ENCODE data around the gene INAVA.

Gene INAVA

GRCh38 chr1:200887036-200887435 is 7.7 kb upstream of the INAVA start:
- H3K4me2 ChIP-seq (ENCODE audit: low read depth, low read length), result no peak overlapping the region; the same call in 1 of the 2 replicates
- no peak overlapping the region for H3K27ac ChIP-seq (ENCODE audit: low read length)

GRCh38 chr1:200887772-200888348 is 6.8 kb upstream of the INAVA start:
- H4K20me1 ChIP-seq (ENCODE audit: insufficient read depth, low read length), result no peaks in the 10 kb centered on the region
- peak overlapping the region; percentile 56 for H2AFZ ChIP-seq (ENCODE audit: low read length)
- H3K27me3 ChIP-seq (replicated peaks; ENCODE audit: insufficient read depth, low read length), result no peaks in the 10 kb centered on the region
- no peaks in the 10 kb centered on the region for H3K9me3 ChIP-seq (replicated peaks; ENCODE audit: insufficient read depth, low read length)
- no peaks in the 10 kb centered on the region for H3K9me2 ChIP-seq (replicated peaks; ENCODE audit: insufficient read depth, low read length)
- H3K4me1 ChIP-seq (ENCODE audit: low read length), result peaks cover 51% of the 10 kb centered on the region
- H3K9ac ChIP-seq (ENCODE audit: low read length), result peak overlapping the region; percentile 23
- no peaks in the 10 kb centered on the region for H3K36me3 ChIP-seq (replicated peaks; ENCODE audit: insufficient read depth, low read length)
- H3K79me2 ChIP-seq (ENCODE audit: low read length), result peaks cover 30% of the 10 kb centered on the region
- TF ChIP-seq CTCF (IDR thresholded peaks at IDR 0.05; ENCODE audit: low read length) (no peak), EZH2phosphoT487 (IDR thresholded peaks at IDR 0.05; ENCODE audit: low read length) (no peak), EZH2 (optimal IDR thresholded peaks at IDR 0.05; ENCODE audit: low read depth, low read length) (no peak)
- no peak for DNase-seq
- H3F3A ChIP-seq (ENCODE audit: insufficient read depth, low read length), result peaks cover 53% of the 10 kb centered on the region
- peak overlapping the region; percentile 70 for H3K27ac ChIP-seq (ENCODE audit: low read length)
- H3K4me2 ChIP-seq (ENCODE audit: low read depth, low read length), result peak overlapping the region; percentile 79
- peak overlapping the region; percentile 23 for H3K4me3 ChIP-seq (ENCODE audit: low read length)

More at GRCh38 chr1:200887036-200887435, 7.7 kb upstream of the INAVA start:
- Histone ChIP-seq H3F3A (ENCODE audit: insufficient read depth, low read length) (peaks cover 52% of the 10 kb centered on the region), H3K9me3 (replicated peaks; ENCODE audit: insufficient read depth, low read length) (no peaks in the 10 kb centered on the region), H3K9ac (ENCODE audit: low read length) (no peak overlapping the region), H3K4me3 (ENCODE audit: low read length) (no peak overlapping the region), H3K36me3 (replicated peaks; ENCODE audit: insufficient read depth, low read length) (no peaks in the 10 kb centered on the region), H3K79me2 (ENCODE audit: low read length) (peaks cover 22% of the 10 kb centered on the region), H3K27me3 (replicated peaks; ENCODE audit: insufficient read depth, low read length) (no peaks in the 10 kb centered on the region), H2AFZ (ENCODE audit: low read length) (no peak overlapping the region), H4K20me1 (ENCODE audit: insufficient read depth, low read length) (no peaks in the 10 kb centered on the region), H3K4me1 (ENCODE audit: low read length) (peaks cover 53% of the 10 kb centered on the region), H3K9me2 (replicated peaks; ENCODE audit: insufficient read depth, low read length) (no peaks in the 10 kb centered on the region)
- no peak for DNase-seq
- TF ChIP-seq EZH2phosphoT487 (IDR thresholded peaks at IDR 0.05; ENCODE audit: low read length) (no peak), EZH2 (optimal IDR thresholded peaks at IDR 0.05; ENCODE audit: low read depth, low read length) (no peak), CTCF (IDR thresholded peaks at IDR 0.05; ENCODE audit: low read length) (no peak)

DNA sequence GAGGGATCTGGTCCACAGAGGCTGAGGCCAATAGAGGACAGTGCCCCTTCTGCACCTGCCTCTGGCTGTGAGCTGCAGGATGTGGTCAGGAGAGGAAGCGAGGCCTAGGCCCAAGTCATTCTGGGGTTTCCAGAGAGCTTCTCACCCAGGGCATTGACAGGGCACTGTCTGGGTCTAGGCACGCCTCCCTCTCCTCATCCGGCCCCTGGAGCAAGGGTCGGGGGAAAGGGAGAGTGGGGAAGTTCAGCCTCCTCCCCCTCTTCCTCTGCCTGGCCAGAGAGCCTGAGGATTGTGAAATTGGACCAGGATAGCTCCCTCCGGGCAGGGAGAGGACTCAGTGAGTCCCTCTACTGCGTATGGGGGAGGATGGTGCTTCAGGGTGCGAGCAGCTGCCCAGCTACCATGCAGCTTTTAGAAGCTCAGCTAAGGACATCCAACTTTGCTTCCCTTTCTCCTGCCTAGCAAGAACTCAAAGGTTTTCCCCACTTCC is 6.3 kb upstream of the INAVA start:
- peaks cover 53% of the 10 kb centered on the region for H3F3A ChIP-seq (ENCODE audit: insufficient read depth, low read length)
- H4K20me1 ChIP-seq (ENCODE audit: insufficient read depth, low read length), result no peaks in the 10 kb centered on the region
- H3K27ac ChIP-seq (ENCODE audit: low read length), result peak overlapping the region; percentile 70
- peak overlapping the region; percentile 27; the same call in 1 of the 2 replicates for H3K9ac ChIP-seq (ENCODE audit: low read length)
- peak overlapping the region; percentile 79 for H3K4me2 ChIP-seq (ENCODE audit: low read depth, low read length)
- peak overlapping the region; percentile 56 for H2AFZ ChIP-seq (ENCODE audit: low read length)
- H3K79me2 ChIP-seq (ENCODE audit: low read length), result peaks cover 35% of the 10 kb centered on the region
- no peaks in the 10 kb centered on the region for H3K27me3 ChIP-seq (replicated peaks; ENCODE audit: insufficient read depth, low read length)
- peak; percentile 98 for DNase-seq
- H3K36me3 ChIP-seq (replicated peaks; ENCODE audit: insufficient read depth, low read length), result no peaks in the 10 kb centered on the region
- H3K4me1 ChIP-seq (ENCODE audit: low read length), result peaks cover 48% of the 10 kb centered on the region
- H3K9me2 ChIP-seq (replicated peaks; ENCODE audit: insufficient read depth, low read length), result no peaks in the 10 kb centered on the region
- no peaks in the 10 kb centered on the region for H3K9me3 ChIP-seq (replicated peaks; ENCODE audit: insufficient read depth, low read length)
- no peak for TF ChIP-seq EZH2 (optimal IDR thresholded peaks at IDR 0.05; ENCODE audit: low read depth, low read length)
- no peak for TF ChIP-seq EZH2phosphoT487 (IDR thresholded peaks at IDR 0.05; ENCODE audit: low read length)
- TF ChIP-seq CTCF (IDR thresholded peaks at IDR 0.05; ENCODE audit: low read length), result no peak
- H3K4me3 ChIP-seq (ENCODE audit: low read length), result peak overlapping the region; percentile 33

Data from MM.1S (cell line).